ENCODE measurements around the gene BBS9. TPM values are rescaled to one million over a fixed set of nuclear protein-coding genes. Genes with fewer than 3 reads are reported as not detected.

Gene BBS9
- total and polyA plus RNA-seq, 2 of the 4 experiments (the other 2 are of a cell fraction), result 7.9 to 9.5 TPM

GRCh38 chr7:33554576-33554975 is 425.2 kb downstream of the BBS9 start:
- TF ChIP-seq MAFK (IDR thresholded peaks at IDR 0.05; ENCODE audit: low read depth, low read length), result no peak
- TF ChIP-seq, protein P1, sequence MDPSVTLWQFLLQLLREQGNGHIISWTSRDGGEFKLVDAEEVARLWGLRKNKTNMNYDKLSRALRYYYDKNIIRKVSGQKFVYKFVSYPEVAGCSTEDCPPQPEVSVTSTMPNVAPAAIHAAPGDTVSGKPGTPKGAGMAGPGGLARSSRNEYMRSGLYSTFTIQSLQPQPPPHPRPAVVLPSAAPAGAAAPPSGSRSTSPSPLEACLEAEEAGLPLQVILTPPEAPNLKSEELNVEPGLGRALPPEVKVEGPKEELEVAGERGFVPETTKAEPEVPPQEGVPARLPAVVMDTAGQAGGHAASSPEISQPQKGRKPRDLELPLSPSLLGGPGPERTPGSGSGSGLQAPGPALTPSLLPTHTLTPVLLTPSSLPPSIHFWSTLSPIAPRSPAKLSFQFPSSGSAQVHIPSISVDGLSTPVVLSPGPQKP (IDR thresholded peaks at IDR 0.05; ENCODE audit: borderline replicate concordance, low read depth, low read length), result no peak
- TF ChIP-seq BHLHE40 (IDR thresholded peaks at IDR 0.05; ENCODE audit: low read depth, low read length), result no peak
- TF ChIP-seq FOS (IDR thresholded peaks at IDR 0.05; ENCODE audit: low read depth, low read length), result no peak
- no peak for TF ChIP-seq CHD1 (IDR thresholded peaks at IDR 0.05; ENCODE audit: low read depth, low read length)
- TF ChIP-seq RCOR1 (IDR thresholded peaks at IDR 0.05; ENCODE audit: insufficient replicate concordance, low read length), result no peak
- TF ChIP-seq, protein P2, sequence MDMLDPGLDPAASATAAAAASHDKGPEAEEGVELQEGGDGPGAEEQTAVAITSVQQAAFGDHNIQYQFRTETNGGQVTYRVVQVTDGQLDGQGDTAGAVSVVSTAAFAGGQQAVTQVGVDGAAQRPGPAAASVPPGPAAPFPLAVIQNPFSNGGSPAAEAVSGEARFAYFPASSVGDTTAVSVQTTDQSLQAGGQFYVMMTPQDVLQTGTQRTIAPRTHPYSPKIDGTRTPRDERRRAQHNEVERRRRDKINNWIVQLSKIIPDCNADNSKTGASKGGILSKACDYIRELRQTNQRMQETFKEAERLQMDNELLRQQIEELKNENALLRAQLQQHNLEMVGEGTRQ (IDR thresholded peaks at IDR 0.05; ENCODE audit: low read depth, low read length), result no peak
- no peak for TF ChIP-seq RFX5 (IDR thresholded peaks at IDR 0.05; ENCODE audit: low read depth, low read length)
- no peak for TF ChIP-seq MXI1 (IDR thresholded peaks at IDR 0.05; ENCODE audit: borderline replicate concordance, low read depth, low read length)
- no peak for TF ChIP-seq CEBPB (IDR thresholded peaks at IDR 0.05; ENCODE audit: low read depth, low read length)
- no peak for TF ChIP-seq NFE2L2 (IDR thresholded peaks at IDR 0.05; ENCODE audit: low read depth, low read length)
- TF ChIP-seq, protein P3, sequence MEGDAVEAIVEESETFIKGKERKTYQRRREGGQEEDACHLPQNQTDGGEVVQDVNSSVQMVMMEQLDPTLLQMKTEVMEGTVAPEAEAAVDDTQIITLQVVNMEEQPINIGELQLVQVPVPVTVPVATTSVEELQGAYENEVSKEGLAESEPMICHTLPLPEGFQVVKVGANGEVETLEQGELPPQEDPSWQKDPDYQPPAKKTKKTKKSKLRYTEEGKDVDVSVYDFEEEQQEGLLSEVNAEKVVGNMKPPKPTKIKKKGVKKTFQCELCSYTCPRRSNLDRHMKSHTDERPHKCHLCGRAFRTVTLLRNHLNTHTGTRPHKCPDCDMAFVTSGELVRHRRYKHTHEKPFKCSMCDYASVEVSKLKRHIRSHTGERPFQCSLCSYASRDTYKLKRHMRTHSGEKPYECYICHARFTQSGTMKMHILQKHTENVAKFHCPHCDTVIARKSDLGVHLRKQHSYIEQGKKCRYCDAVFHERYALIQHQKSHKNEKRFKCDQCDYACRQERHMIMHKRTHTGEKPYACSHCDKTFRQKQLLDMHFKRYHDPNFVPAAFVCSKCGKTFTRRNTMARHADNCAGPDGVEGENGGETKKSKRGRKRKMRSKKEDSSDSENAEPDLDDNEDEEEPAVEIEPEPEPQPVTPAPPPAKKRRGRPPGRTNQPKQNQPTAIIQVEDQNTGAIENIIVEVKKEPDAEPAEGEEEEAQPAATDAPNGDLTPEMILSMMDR (conservative IDR thresholded peaks at IDR 0.05; ENCODE audit: low read depth, low read length), result no peak
- no peak for TF ChIP-seq POLR2A (IDR thresholded peaks at IDR 0.05; ENCODE audit: low read depth, low read length)
- no peak for TF ChIP-seq RAD21 (IDR thresholded peaks at IDR 0.05; ENCODE audit: low read length)
- no peak for TF ChIP-seq MAZ (IDR thresholded peaks at IDR 0.05; ENCODE audit: borderline replicate concordance, low read depth, low read length)
- TF ChIP-seq SMC3 (IDR thresholded peaks at IDR 0.05; ENCODE audit: low read depth, low read length), result no peak
- H2BK5ac ChIP-seq (ENCODE audit: low read depth, low read length, poor library complexity, severe bottlenecking), result no peak overlapping the region
- H3K36me3 ChIP-seq (ENCODE audit: control insufficient read depth, insufficient read depth, low read length), result no peaks in the 10 kb centered on the region
- no peak overlapping the region for H3K4me2 ChIP-seq (ENCODE audit: low read depth, low read length)
- H2BK120ac ChIP-seq (ENCODE audit: low read depth, low read length), result no peak overlapping the region
- H3K14ac ChIP-seq (replicated peaks; ENCODE audit: low read depth, low read length), result no peak overlapping the region
- no TSS peak for BruUV-seq (replicated peaks)
- POLR2A ChIA-PET (ENCODE audit: unreplicated experiment), result no interaction called here
- no peak overlapping the region for H3K4ac ChIP-seq (ENCODE audit: low read depth, low read length)
- no peak overlapping the region for H4K8ac ChIP-seq (ENCODE audit: low read depth in 2 of 2, low read length in 2 of 2)
- no peak overlapping the region for H3K56ac ChIP-seq (ENCODE audit: extremely low read depth, insufficient read depth, low read length)
- no peaks in the 10 kb centered on the region for H3K4me1 ChIP-seq (ENCODE audit: control insufficient read depth, insufficient read depth, low read length)
- intact Hi-C loops (cut with micrococcal nuclease) (no loop called here), in situ Hi-C loops (cut with MboI; ENCODE audit: low sequenced_read_pairs) (no loop called here), dilution Hi-C loops (cut with HindIII; ENCODE audit: low sequenced_read_pairs, unreplicated experiment) (no loop called here)
- no peak overlapping the region for H2AFZ ChIP-seq (replicated peaks; ENCODE audit: low read length, poor library complexity)
- no peak overlapping the region for H2BK20ac ChIP-seq (ENCODE audit: low read depth, low read length)
- no peak overlapping the region for H3K23ac ChIP-seq (ENCODE audit: low read depth, low read length)
- H3K27me3 ChIP-seq (ENCODE audit: control insufficient read depth, insufficient read depth, low read length), result no peaks in the 10 kb centered on the region
- no peak overlapping the region; the same call in 1 of the 2 replicates for H4K5ac ChIP-seq (ENCODE audit: low read depth, low read length)
- no peaks in the 10 kb centered on the region for H3K9me3 ChIP-seq (ENCODE audit: control insufficient read depth, insufficient read depth, low read length)
- CTCF ChIA-PET, result no interaction called here
- H2BK15ac ChIP-seq (ENCODE audit: low read depth, low read length), result no peak overlapping the region
- no peaks in the 10 kb centered on the region for H3K79me1 ChIP-seq (ENCODE audit: low read depth in 1 of 2, low read length in 2 of 2)
- no peak overlapping the region for H4K91ac ChIP-seq (ENCODE audit: insufficient read depth, low read depth, low read length)
- DNase-seq (no peak), ATAC-seq (ENCODE audit: low read depth) (no peak)
- no peaks in the 10 kb centered on the region for H3K9me1 ChIP-seq (ENCODE audit: insufficient read depth, low read length)
- H2AK5ac ChIP-seq (ENCODE audit: low read depth, low read length), result no peak overlapping the region
- H3K9ac ChIP-seq (ENCODE audit: low read depth, low read length), result no peak overlapping the region
- no peak overlapping the region for H3K18ac ChIP-seq (ENCODE audit: low read depth, low read length)
- no peak overlapping the region for H3K4me3 ChIP-seq (ENCODE audit: insufficient read depth, low read depth, low read length)
- WGBS, 2 experiments (ENCODE audit: extremely low coverage in 2 of 2, insufficient read length in 1 of 2), result 37% methylated on average over 2 of the region's 4 CpGs; no CpG with 5 or more reads in 1 of the 2 experiments
- H4K20me1 ChIP-seq (ENCODE audit: insufficient read depth, low read length), result no peaks in the 10 kb centered on the region
- H2AK9ac ChIP-seq (replicated peaks; ENCODE audit: low read depth, low read length, poor library complexity), result no peak overlapping the region
- H3K27ac ChIP-seq (ENCODE audit: insufficient read depth, low read length), result no peak overlapping the region
